Measurements from ENCODE around the gene NDOR1.

Gene NDOR1

DNA sequence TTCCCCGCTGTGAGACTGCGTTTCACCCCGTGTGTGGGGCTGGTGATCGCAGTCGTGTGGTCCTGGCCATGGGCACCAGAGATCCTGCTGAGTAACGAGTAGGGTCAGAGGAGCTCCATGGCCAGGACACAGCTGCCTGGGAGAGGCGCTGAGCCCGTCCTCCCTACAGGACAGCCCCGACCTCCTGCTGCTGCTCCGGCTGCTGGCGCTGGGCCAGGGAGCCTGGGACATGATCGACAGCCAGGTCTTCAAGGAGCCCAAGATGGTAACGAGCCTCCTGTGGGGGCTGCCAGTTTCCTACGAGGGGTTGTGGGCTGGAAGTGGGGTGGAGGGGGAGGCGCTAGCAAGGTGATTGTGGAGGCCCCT lies 60.6 kb downstream of the NDOR1 start:
- no peak for ATAC-seq
